IMR-90 (cell line): ENCODE results near the gene MYLK4. TPM values are rescaled to one million over a fixed set of nuclear protein-coding genes. Genes with fewer than 3 reads are reported as not detected.

Experiments used
- ATAC-seq: fragments of 200-7000 bp; cut with Tn5 transposase; 2 replicates; pipeline ENCODE4 v1.9.1; 2020; ENCODE audit warnings: low read depth, mild to moderate bottlenecking, moderate library complexity
- BruUV-seq: library from RNA; stranded (reverse); fragments of 400-500 nt; replicated peaks from 2 replicates; lab custom pipeline; 2021; lab: Mats Ljungman, UMichigan
- CTCF ChIA-PET: fragments of 300-600 bp; formaldehyde crosslinking; extraction: SDS; loops from one replicate; lab custom pipeline; 2021; ENCODE audit warnings: antibody characterized with exemption; lab: Yijun Ruan, JAX
- POLR2A ChIA-PET: fragments of 300-600 bp; sonication (Branson Sonifier 250); formaldehyde crosslinking; loops from one replicate; lab custom pipeline; 2022; ENCODE audit warnings: antibody characterized with exemption; ENCODE audit not compliant: unreplicated experiment; lab: Charles Lee
- DNase-seq: peaks from one replicate; pipeline ENCODE4 v3.0.0; 2013
- H2AFZ ChIP-seq: replicated peaks from 2 replicates; pipeline ENCODE3; 2013; ENCODE audit warnings: low read length, mild to moderate bottlenecking; ENCODE audit not compliant: poor library complexity
- H2AK5ac ChIP-seq: 2 replicates; pipeline ENCODE4 v1.6.1; 2013; ENCODE audit warnings: low read depth, low read length, inconsistent platforms
- H2AK9ac ChIP-seq: replicated peaks from 2 replicates; pipeline ENCODE3; 2013; ENCODE audit warnings: mild to moderate bottlenecking, low read depth, low read length, moderate library complexity; ENCODE audit not compliant: poor library complexity
- H2BK120ac ChIP-seq: 2 replicates; pipeline ENCODE4 v1.6.1; 2013; ENCODE audit warnings: low read depth, low read length, inconsistent platforms
- H2BK15ac ChIP-seq: 3 replicates; pipeline ENCODE4 v1.6.1; 2013; ENCODE audit warnings: low read depth, low read length, inconsistent platforms
- H2BK20ac ChIP-seq: 2 replicates; pipeline ENCODE4 v1.6.1; 2013; ENCODE audit warnings: low read depth, mild to moderate bottlenecking, inconsistent platforms, low read length, moderate library complexity
- H2BK5ac ChIP-seq: 2 replicates; pipeline ENCODE4 v1.6.1; 2013; ENCODE audit warnings: mild to moderate bottlenecking, low read depth, low read length, inconsistent platforms; ENCODE audit not compliant: poor library complexity, severe bottlenecking
- H3K14ac ChIP-seq: replicated peaks from 2 replicates; pipeline ENCODE4 v1.6.1; 2013; ENCODE audit warnings: low read depth, low read length, inconsistent platforms
- H3K18ac ChIP-seq: 2 replicates; pipeline ENCODE4 v1.6.1; 2013; ENCODE audit warnings: low read depth, low read length, control low read depth
- H3K23ac ChIP-seq: 2 replicates; pipeline ENCODE4 v1.6.1; 2013; ENCODE audit warnings: low read depth, low read length, inconsistent platforms
- H3K27ac ChIP-seq: 2 replicates; pipeline ENCODE4 v1.5.1; 2013; ENCODE audit warnings: mild to moderate bottlenecking, control low read depth, low read length; ENCODE audit not compliant: insufficient read depth
- H3K27me3 ChIP-seq: 2 replicates; pipeline ENCODE4 v1.6.1; 2013; ENCODE audit warnings: low read length; ENCODE audit not compliant: control insufficient read depth, insufficient read depth
- H3K36me3 ChIP-seq: 2 replicates; pipeline ENCODE4 v1.6.1; 2013; ENCODE audit warnings: low read length, mixed read lengths; ENCODE audit not compliant: control insufficient read depth, insufficient read depth
- H3K4ac ChIP-seq: 2 replicates; pipeline ENCODE4 v1.6.1; 2013; ENCODE audit warnings: low read depth, low read length, inconsistent platforms
- H3K4me1 ChIP-seq: 2 replicates; pipeline ENCODE4 v1.6.1; 2013; ENCODE audit warnings: low read length, mixed read lengths; ENCODE audit not compliant: control insufficient read depth, insufficient read depth
- H3K4me2 ChIP-seq: 2 replicates; pipeline ENCODE4 v1.6.1; 2013; ENCODE audit warnings: low read depth, mild to moderate bottlenecking, control low read depth, low read length, moderate library complexity
- H3K4me3 ChIP-seq: 2 replicates; pipeline ENCODE4 v1.5.1; 2013; ENCODE audit warnings: low read depth, mild to moderate bottlenecking, control low read depth, low read length, moderate library complexity; ENCODE audit not compliant: insufficient read depth
- H3K56ac ChIP-seq: 2 replicates; pipeline ENCODE4 v1.6.1; 2013; ENCODE audit warnings: low read length, inconsistent platforms; ENCODE audit not compliant: insufficient read depth; ENCODE audit errors: extremely low read depth
- H3K79me1 ChIP-seq, 2 experiments: 2 replicates each; pipeline ENCODE4 v1.6.1; 2013; ENCODE audit warnings: low read length in 2 of 2, inconsistent platforms in 1 of 2, low read depth in 1 of 2
- H3K9ac ChIP-seq: 2 replicates; pipeline ENCODE4 v1.6.1; 2013; ENCODE audit warnings: low read depth, low read length, control low read depth
- H3K9me1 ChIP-seq: 2 replicates; pipeline ENCODE4 v1.6.1; 2013; ENCODE audit warnings: low read length, inconsistent platforms; ENCODE audit not compliant: insufficient read depth
- H3K9me3 ChIP-seq: 2 replicates; pipeline ENCODE4 v1.6.1; 2013; ENCODE audit warnings: low read length; ENCODE audit not compliant: control insufficient read depth, insufficient read depth
- H4K20me1 ChIP-seq: 2 replicates; pipeline ENCODE4 v1.6.1; 2013; ENCODE audit warnings: low read length, inconsistent platforms; ENCODE audit not compliant: insufficient read depth
- H4K5ac ChIP-seq: 2 replicates; pipeline ENCODE4 v1.6.1; 2013; ENCODE audit warnings: mild to moderate bottlenecking, low read depth, low read length, control low read depth
- H4K8ac ChIP-seq, 2 experiments: 2 replicates each; pipeline ENCODE4 v1.6.1; 2013; ENCODE audit warnings: low read depth in 2 of 2, low read length in 2 of 2, control low read depth in 1 of 2, inconsistent platforms in 1 of 2
- H4K91ac ChIP-seq: 2 replicates; pipeline ENCODE4 v1.6.1; 2013; ENCODE audit warnings: low read depth, low read length, inconsistent platforms; ENCODE audit not compliant: insufficient read depth
- BHLHE40 ChIP-seq: fragments of 150-350 bp; IDR thresholded peaks from 2 replicates; pipeline ENCODE4 v1.6.1; 2016; ENCODE audit warnings: mild to moderate bottlenecking, low read depth, low read length
- CEBPB ChIP-seq: IDR thresholded peaks from 2 replicates; pipeline ENCODE4 v1.6.1; 2012; ENCODE audit warnings: low read depth, low read length, improper control_type of control experiment
- CHD1 ChIP-seq: IDR thresholded peaks from 2 replicates; pipeline ENCODE4 v1.6.1; 2012; ENCODE audit warnings: low read depth, low read length, improper control_type of control experiment
- ELK1 ChIP-seq: fragments of 150-350 bp; IDR thresholded peaks from 2 replicates; pipeline ENCODE4 v1.6.1; 2016; ENCODE audit warnings: low read depth, mild to moderate bottlenecking, low read length, moderate library complexity, borderline replicate concordance
- FOS ChIP-seq: fragments of 150-350 bp; IDR thresholded peaks from 2 replicates; pipeline ENCODE4 v1.6.1; 2016; ENCODE audit warnings: low read depth, low read length
- MAFK ChIP-seq: IDR thresholded peaks from 2 replicates; pipeline ENCODE4 v1.6.1; 2012; ENCODE audit warnings: low read depth, low read length, improper control_type of control experiment
- MAZ ChIP-seq: IDR thresholded peaks from 2 replicates; pipeline ENCODE4 v1.6.1; 2012; ENCODE audit warnings: low read depth, mild to moderate bottlenecking, low read length, improper control_type of control experiment, moderate library complexity, borderline replicate concordance
- MXI1 ChIP-seq: IDR thresholded peaks from 2 replicates; pipeline ENCODE4 v1.6.1; 2012; ENCODE audit warnings: low read depth, mild to moderate bottlenecking, low read length, moderate library complexity, borderline replicate concordance
- NFE2L2 ChIP-seq: fragments of 150-350 bp; IDR thresholded peaks from 2 replicates; pipeline ENCODE4 v1.6.1; 2016; ENCODE audit warnings: low read depth, mild to moderate bottlenecking, low read length
- POLR2A ChIP-seq: IDR thresholded peaks from 2 replicates; pipeline ENCODE4 v1.6.1; 2012; ENCODE audit warnings: mild to moderate bottlenecking, low read depth, low read length
- RAD21 ChIP-seq: IDR thresholded peaks from 2 replicates; pipeline ENCODE4 v1.6.1; 2012; ENCODE audit warnings: low read length, improper control_type of control experiment
- RCOR1 ChIP-seq: IDR thresholded peaks from 2 replicates; pipeline ENCODE4 v1.6.1; 2012; ENCODE audit warnings: mild to moderate bottlenecking, low read length, improper control_type of control experiment; ENCODE audit not compliant: insufficient replicate concordance
- SMC3 ChIP-seq: fragments of 150-350 bp; IDR thresholded peaks from 2 replicates; pipeline ENCODE4 v1.6.1; 2016; ENCODE audit warnings: low read depth, mild to moderate bottlenecking, antibody characterized with exemption, low read length, moderate library complexity
- WGBS, 2 experiments: methylation state at CpG; one replicate each; pipeline versions ENCODE4 v1.1.5 to v1.1.7; 2013; ENCODE audit warnings: missing lambda C conversion rate in 2 of 2; ENCODE audit not compliant: insufficient read length in 1 of 2; ENCODE audit errors: extremely low coverage in 2 of 2; 5-methylcytosine and 5-hydroxymethylcytosine counted together
- dilution Hi-C: fragments of 300-500 bp; cut with HindIII; formaldehyde crosslinking; loops from one replicate; pipeline ENCODE4 v1.14.3; 2018; ENCODE audit warnings: low sequenced_read_pairs; ENCODE audit not compliant: unreplicated experiment
- in situ Hi-C: fragments of 300-500 bp; cut with MboI; formaldehyde crosslinking; loops from 3 replicates; pipeline ENCODE4 v1.14.3; 2019; ENCODE audit warnings: low sequenced_read_pairs, inconsistent platforms, mixed read lengths
- intact Hi-C: fragments of 100-400 bp; cut with micrococcal nuclease; formaldehyde crosslinking; loops from 2 replicates; pipeline ENCODE4 v1.10.0; 2022
- polyA plus RNA-seq, 3 experiments: library from polyadenylated mRNA; depleted of rRNA; stranded (reverse); fragments of >200 nt; gene quantifications; 2 replicates each; pipeline ENCODE4 v1.2.3, GENCODE V29; 2012; ENCODE audit warnings: low replicate concordance in 1 of 3
- total RNA-seq: library from RNA; depleted of rRNA; stranded (reverse); fragments of >200 nt; gene quantifications from 2 replicates; pipeline ENCODE4 v1.2.3, GENCODE V29; 2012
- TF ChIP-seq, protein P1 (sequence below): conservative IDR thresholded peaks from 2 replicates; pipeline ENCODE4 v1.5.1; 2012; ENCODE audit warnings: mild to moderate bottlenecking, low read depth, low read length, improper control_type of control experiment

Gene MYLK4
- total and polyA plus RNA-seq, 2 of the 4 experiments (the other 2 are of a cell fraction) = under 0.01 to 0.07 TPM

DNA sequence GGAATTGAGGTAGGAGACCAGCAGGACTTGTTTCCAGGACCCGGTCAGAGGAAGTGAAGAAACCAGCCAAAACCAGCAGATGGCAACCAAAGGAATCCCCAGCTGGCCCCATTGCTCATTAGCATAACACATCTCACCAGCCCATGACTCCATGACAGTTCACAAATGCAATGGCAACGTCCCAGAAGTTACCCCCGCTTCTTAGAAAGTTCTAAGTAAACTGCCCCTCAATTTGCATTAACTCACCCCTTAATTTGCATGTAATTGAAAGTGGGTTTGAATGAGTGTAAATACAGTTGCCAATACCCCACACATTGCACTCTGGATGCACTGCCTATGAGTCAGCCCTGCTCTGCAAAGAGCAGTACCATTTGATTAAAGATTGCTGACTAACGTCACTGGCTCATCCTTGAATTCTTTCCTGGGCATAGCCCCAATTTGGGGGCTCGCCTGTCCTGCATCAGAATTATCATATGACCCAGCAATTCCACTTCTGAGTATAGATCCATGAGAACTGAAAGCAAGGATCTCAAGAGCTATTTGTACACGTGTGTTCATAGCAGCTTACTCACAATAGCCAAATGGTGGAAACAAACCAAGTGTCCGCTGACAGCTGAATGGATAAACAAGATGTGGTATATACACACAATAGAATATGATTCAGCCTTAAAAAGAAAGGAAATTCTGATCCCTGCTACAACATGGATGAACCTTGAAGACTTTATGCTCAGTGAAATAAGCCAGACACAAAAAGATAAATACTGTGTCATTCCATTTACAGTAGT is 36.4 kb downstream of the MYLK4 start:
- no peak overlapping the region for H4K91ac ChIP-seq
- peak overlapping the region; percentile 6 for H3K4ac ChIP-seq
- dilution Hi-C loops (no loop called here), in situ Hi-C loops (no loop called here), intact Hi-C loops (no loop called here)
- H2AK9ac ChIP-seq = no peak overlapping the region
- H3K27ac ChIP-seq = peak overlapping the region; percentile 46; the same call in 1 of the 2 replicates
- H3K4me3 ChIP-seq = peak overlapping the region; percentile 10; the same call in 1 of the 2 replicates
- no peak overlapping the region for H2BK15ac ChIP-seq
- no peak overlapping the region for H3K23ac ChIP-seq
- peak overlapping the region; percentile 61 for H2BK5ac ChIP-seq
- no peaks in the 10 kb centered on the region for H3K79me1 ChIP-seq
- H3K9me1 ChIP-seq = peaks cover 8% of the 10 kb centered on the region
- peak overlapping the region in 1 of 2 experiments; percentile 11; a peak in 1 of 4 replicates for H4K8ac ChIP-seq
- no peak overlapping the region for H2BK120ac ChIP-seq
- H4K20me1 ChIP-seq = no peaks in the 10 kb centered on the region
- peak overlapping the region; percentile 39; the same call in 1 of the 2 replicates for H3K18ac ChIP-seq
- WGBS, 2 experiments = 0% methylated on average over 1 of the region's 7 CpGs; no CpG with 5 or more reads in 1 of the 2 experiments
- H2AFZ ChIP-seq = peak overlapping the region; percentile 36
- peaks cover 2% of the 10 kb centered on the region; the same call in 1 of the 2 replicates for H3K9me3 ChIP-seq
- ChIA-PET POLR2A (no interaction called here), CTCF (no interaction called here)
- no peaks in the 10 kb centered on the region for H3K27me3 ChIP-seq
- H2BK20ac ChIP-seq = peak overlapping the region; percentile 11; the same call in 1 of the 2 replicates
- H3K56ac ChIP-seq = no peak overlapping the region
- H3K4me2 ChIP-seq = peak overlapping the region; percentile 66
- peak; percentile 97 for DNase-seq
- peaks cover 12% of the 10 kb centered on the region for H3K4me1 ChIP-seq
- peak overlapping the region; percentile 27; the same call in 1 of the 2 replicates for H4K5ac ChIP-seq
- peak; percentile 94 for ATAC-seq
- H3K9ac ChIP-seq = no peak overlapping the region
- BruUV-seq = no TSS peak
- 0 out of 2 replicates have a peak overlapping the region, but pooled peaks have one; percentile 1 for H2AK5ac ChIP-seq
- no peaks in the 10 kb centered on the region for H3K36me3 ChIP-seq
- H3K14ac ChIP-seq = 0 out of 2 replicates have a peak overlapping the region, but pooled peaks have one; percentile 10
- TF ChIP-seq ELK1 = no peak
- TF ChIP-seq RAD21 = no peak
- TF ChIP-seq POLR2A = no peak
- TF ChIP-seq CHD1 = no peak
- no peak for TF ChIP-seq RCOR1
- TF ChIP-seq, protein P1, sequence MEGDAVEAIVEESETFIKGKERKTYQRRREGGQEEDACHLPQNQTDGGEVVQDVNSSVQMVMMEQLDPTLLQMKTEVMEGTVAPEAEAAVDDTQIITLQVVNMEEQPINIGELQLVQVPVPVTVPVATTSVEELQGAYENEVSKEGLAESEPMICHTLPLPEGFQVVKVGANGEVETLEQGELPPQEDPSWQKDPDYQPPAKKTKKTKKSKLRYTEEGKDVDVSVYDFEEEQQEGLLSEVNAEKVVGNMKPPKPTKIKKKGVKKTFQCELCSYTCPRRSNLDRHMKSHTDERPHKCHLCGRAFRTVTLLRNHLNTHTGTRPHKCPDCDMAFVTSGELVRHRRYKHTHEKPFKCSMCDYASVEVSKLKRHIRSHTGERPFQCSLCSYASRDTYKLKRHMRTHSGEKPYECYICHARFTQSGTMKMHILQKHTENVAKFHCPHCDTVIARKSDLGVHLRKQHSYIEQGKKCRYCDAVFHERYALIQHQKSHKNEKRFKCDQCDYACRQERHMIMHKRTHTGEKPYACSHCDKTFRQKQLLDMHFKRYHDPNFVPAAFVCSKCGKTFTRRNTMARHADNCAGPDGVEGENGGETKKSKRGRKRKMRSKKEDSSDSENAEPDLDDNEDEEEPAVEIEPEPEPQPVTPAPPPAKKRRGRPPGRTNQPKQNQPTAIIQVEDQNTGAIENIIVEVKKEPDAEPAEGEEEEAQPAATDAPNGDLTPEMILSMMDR = 0 out of 2 replicates have a peak, but pooled peaks have one; percentile 9
- peak; percentile 70 for TF ChIP-seq NFE2L2
- peak; percentile 43; the same call in 1 of the 2 replicates for TF ChIP-seq CEBPB
- peak; percentile 76 for TF ChIP-seq BHLHE40
- TF ChIP-seq MAFK = peak; percentile 72
- peak; percentile 82 for TF ChIP-seq FOS
- TF ChIP-seq SMC3 = no peak
- peak; percentile 69 for TF ChIP-seq MXI1
- TF ChIP-seq MAZ = peak; percentile 61
